Right forelimb (tissue), 1 donor: ENCODE results near the gene UBXN1.
"Not testable (repeated sequence)": the region's sequence is repeated elsewhere in the genome, so short reads cannot be mapped to it uniquely, and the experiment has no call there.

Experiments used
- DNase-seq: peaks from one replicate; pipeline ENCODE4 v3.0.0-alpha.2; 2018

Gene UBXN1

GRCh38 chr11:62707277-62707861 lies 28.5 kb upstream of the UBXN1 start, which contains the start of the genes BSCL2 and GNG3:
BSCL2 (minus strand) TSS chr11:62707424; CDS start chr11:62707195, 229 bp downstream.
GNG3 (plus strand) TSS chr11:62707676; CDS start chr11:62708296, 620 bp downstream.
- peak; percentile 53 for DNase-seq

- DNase-seq, result no peak
Observed at GRCh38 chr11:62706850-62707247, 28.0 kb upstream of the UBXN1 start.

GRCh38 chr11:62705880-62706849 lies 27.3 kb upstream of the UBXN1 start:
- peak; percentile 98 for DNase-seq

- no peak for DNase-seq
Observed at GRCh38 chr11:62705413-62705812, 26.5 kb upstream of the UBXN1 start.

GRCh38 chr11:62703921-62704320 lies 25.0 kb upstream of the UBXN1 start:
- DNase-seq, result not testable (repeated sequence)

GRCh38 chr11:62702246-62702645 lies 23.4 kb upstream of the UBXN1 start:
- no peak for DNase-seq

GRCh38 chr11:62694455-62695167 lies 15.7 kb upstream of the UBXN1 start:
- DNase-seq, result peak; percentile 81

GRCh38 chr11:62693624-62694023 lies 14.8 kb upstream of the UBXN1 start:
- DNase-seq, result not testable (repeated sequence)

- DNase-seq, result peak; percentile 88
Observed at GRCh38 chr11:62689421-62690183, 10.7 kb upstream of the UBXN1 start, which contains the start of gene LRRN4CL. LRRN4CL (minus strand) TSS chr11:62689530; CDS start chr11:62688508, 1,022 bp downstream.

- no peak for DNase-seq
Observed at GRCh38 chr11:62688491-62688890, 9.6 kb upstream of the UBXN1 start.

- DNase-seq, result peak; percentile 53
Observed at GRCh38 chr11:62687508-62688396, 8.9 kb upstream of the UBXN1 start.

- no peak for DNase-seq
Observed at GRCh38 chr11:62682518-62682917, 3.6 kb upstream of the UBXN1 start.

- peak; percentile 52 for DNase-seq
Observed at GRCh38 chr11:62680825-62681240, 2.0 kb upstream of the UBXN1 start.

- no peak for DNase-seq
Observed at GRCh38 chr11:62678433-62678769, 472 bp downstream of the UBXN1 start.

- DNase-seq, result no peak
Observed at GRCh38 chr11:62677714-62678113, 1.2 kb downstream of the UBXN1 start.

GRCh38 chr11:62677156-62677555 lies 1.7 kb downstream of the UBXN1 start:
- DNase-seq, result no peak

GRCh38 chr11:62676698-62677097 lies 2.2 kb downstream of the UBXN1 start:
- DNase-seq, result no peak

GRCh38 chr11:62675415-62675814 lies 3.5 kb downstream of the UBXN1 start:
- not testable (repeated sequence) for DNase-seq

- DNase-seq, result no peak
Observed at GRCh38 chr11:62673196-62673525, 5.7 kb downstream of the UBXN1 start.

- peak; percentile 89 for DNase-seq
Observed at GRCh38 chr11:62671608-62672389, 7.1 kb downstream of the UBXN1 start, which contains the start of the genes LBHD1 and UQCC3. LBHD1 (minus strand) TSS chr11:62672267; CDS start chr11:62670031, 2,236 bp downstream. UQCC3 (plus strand) TSS chr11:62671673; CDS start chr11:62671746, 73 bp downstream.
